ENCODE measurements around the gene ITSN2. TPM values are rescaled to one million over a fixed set of nuclear protein-coding genes. Genes with fewer than 3 reads are reported as not detected.

Gene ITSN2
- total RNA-seq, 1 experiment from 2014 or later: 26.5 TPM

- no peak overlapping the region for H3K4me2 ChIP-seq (ENCODE audit: low read length)
- H2AFZ ChIP-seq (ENCODE audit: low read depth, low read length, poor library complexity, severe bottlenecking): no peak overlapping the region
- TF ChIP-seq ZFX (IDR thresholded peaks at IDR 0.05): no peak
- no peak for TF ChIP-seq SIN3A (IDR thresholded peaks at IDR 0.05; ENCODE audit: low read depth)
- no peak for TF ChIP-seq REST (IDR thresholded peaks at IDR 0.05; ENCODE audit: low read depth)
- TF ChIP-seq SRF (IDR thresholded peaks at IDR 0.05; ENCODE audit: low read depth): no peak
- TF ChIP-seq ATF3 (IDR thresholded peaks at IDR 0.05): no peak
- no peaks in the 10 kb centered on the region for H3K4me1 ChIP-seq (ENCODE audit: control insufficient read depth in 1 of 2, insufficient read depth in 2 of 2, low read length in 2 of 2)
- ChIA-PET CTCF (no interaction called here), RAD21 (ENCODE audit: low non-redundant PET in 1 of 2, low total read pairs in 2 of 2, uncharacterized antibody in 2 of 2, unreplicated experiment in 2 of 2) (no interaction called here), POLR2A (no interaction called here)
- no peak overlapping the region for H3K9ac ChIP-seq (ENCODE audit: low read length)
- H3K4me3 ChIP-seq (replicated peaks in 1 of 2; ENCODE audit: low read depth in 1 of 2, low read length in 2 of 2): no peak overlapping the region
- H3K9me2 ChIP-seq (ENCODE audit: insufficient read depth): no peaks in the 10 kb centered on the region
- H3K79me2 ChIP-seq (ENCODE audit: insufficient read depth, low read length): no peaks in the 10 kb centered on the region
- ATAC-seq: no peak
- H3K9me3 ChIP-seq (ENCODE audit: control insufficient read depth in 1 of 2, insufficient read depth in 1 of 2, low read depth in 1 of 2, low read length in 2 of 2): no peaks in the 10 kb centered on the region
- no peaks in the 10 kb centered on the region for H4K20me1 ChIP-seq (ENCODE audit: insufficient read depth)
- no peaks in the 10 kb centered on the region for H3K27me3 ChIP-seq (ENCODE audit: insufficient read depth, low read length)
- no peaks in the 10 kb centered on the region for H3K36me3 ChIP-seq (ENCODE audit: control insufficient read depth in 1 of 2, insufficient read depth in 2 of 2, low read length in 2 of 2)
- BruUV-seq (replicated peaks): no TSS peak
- H3K27ac ChIP-seq (ENCODE audit: low read depth, low read length): no peak overlapping the region
- DNase-seq (ENCODE audit: low read depth, low spot score): no peak
- intact Hi-C loops (cut with micrococcal nuclease): no loop called here
Measured at GRCh38 chr2:24238158-24238557, 122.2 kb downstream of the ITSN2 start.

GRCh38 chr2:24237313-24237712 lies 123.0 kb downstream of the ITSN2 start:
- Histone ChIP-seq H3K4me3 (replicated peaks in 1 of 2; ENCODE audit: low read depth in 1 of 2, low read length in 2 of 2) (no peak overlapping the region), H3K9me3 (ENCODE audit: control insufficient read depth in 1 of 2, insufficient read depth in 1 of 2, low read depth in 1 of 2, low read length in 2 of 2) (no peaks in the 10 kb centered on the region), H3K79me2 (ENCODE audit: insufficient read depth, low read length) (no peaks in the 10 kb centered on the region), H3K9me2 (ENCODE audit: insufficient read depth) (no peaks in the 10 kb centered on the region), H3K36me3 (ENCODE audit: control insufficient read depth in 1 of 2, insufficient read depth in 2 of 2, low read length in 2 of 2) (no peaks in the 10 kb centered on the region), H3K27ac (ENCODE audit: low read depth, low read length) (no peak overlapping the region), H3K4me2 (ENCODE audit: low read length) (no peak overlapping the region), H3K4me1 (ENCODE audit: control insufficient read depth in 1 of 2, insufficient read depth in 2 of 2, low read length in 2 of 2) (no peaks in the 10 kb centered on the region), H2AFZ (ENCODE audit: low read depth, low read length, poor library complexity, severe bottlenecking) (no peak overlapping the region), H3K27me3 (ENCODE audit: insufficient read depth, low read length) (no peaks in the 10 kb centered on the region), H3K9ac (ENCODE audit: low read length) (no peak overlapping the region), H4K20me1 (ENCODE audit: insufficient read depth) (no peaks in the 10 kb centered on the region)
- no TSS peak for BruUV-seq (replicated peaks)
- intact Hi-C loops (cut with micrococcal nuclease): no loop called here
- DNase-seq (ENCODE audit: low read depth, low spot score) (no peak), ATAC-seq (no peak)
- TF ChIP-seq SRF (IDR thresholded peaks at IDR 0.05; ENCODE audit: low read depth) (no peak), CTCF (IDR thresholded peaks at IDR 0.05 in 2 of 3, conservative IDR thresholded peaks at IDR 0.05 in 1 of 3; ENCODE audit: borderline replicate concordance in 1 of 3, insufficient read depth in 1 of 3, low read depth in 2 of 3, low read length in 2 of 3) (0 out of 6 replicates have a peak, but pooled peaks of 1 of the 3 experiments have one; percentile 12)
- CTCF ChIA-PET: no interaction called here
- POLR2A ChIA-PET: no interaction called here
- RAD21 ChIA-PET (ENCODE audit: low non-redundant PET in 1 of 2, low total read pairs in 2 of 2, uncharacterized antibody in 2 of 2, unreplicated experiment in 2 of 2): no interaction called here

Data from HCT116 (cell line).